Measurements from ENCODE around the gene PYM1.

Gene PYM1

GRCh38 chr12:55861396-55861795 lies 66.3 kb downstream of the PYM1 start:
- TF ChIP-seq CTCF (IDR thresholded peaks at IDR 0.05; ENCODE audit: low read depth, low read length, missing control alignments): no peak

GRCh38 chr12:55852740-55853139 lies 75.0 kb downstream of the PYM1 start:
- DNase-seq: no peak
- Histone ChIP-seq H3K4me3 (ENCODE audit: low read depth, low read length) (no peak overlapping the region), H3K36me3 (replicated peaks) (no peaks in the 10 kb centered on the region), H3K27me3 (replicated peaks) (no peaks in the 10 kb centered on the region), H3K27ac (no peak overlapping the region)
- TF ChIP-seq CTCF (IDR thresholded peaks at IDR 0.05; ENCODE audit: low read depth, low read length, missing control alignments): no peak
- in situ Hi-C loops (cut with HindIII; ENCODE audit: low pct_ligation_motif_present, low sequenced_read_pairs): no loop called here

More at GRCh38 chr12:55861396-55861795, 66.3 kb downstream of the PYM1 start:
- Histone ChIP-seq H3K27me3 (replicated peaks) (no peaks in the 10 kb centered on the region), H3K4me3 (ENCODE audit: low read depth, low read length) (no peak overlapping the region), H3K27ac (no peak overlapping the region), H3K36me3 (replicated peaks) (no peaks in the 10 kb centered on the region)
- DNase-seq: no peak
- in situ Hi-C loops (cut with HindIII; ENCODE audit: low pct_ligation_motif_present, low sequenced_read_pairs): no loop called here

Measured in brain microvascular endothelial cell (primary cell).